Transverse colon (tissue), 4 donors: ENCODE data around the gene SSH2.

ENCODE experiments used
- EP300 ChIP-seq: sonication (generic); formaldehyde crosslinking; IDR thresholded peaks from one replicate; pipeline ENCODE4 v1.6.1; 2017; ENCODE audit warnings: antibody characterized with exemption, low read depth
- POLR2A ChIP-seq: fragments of 450-650 bp; IDR thresholded peaks from one replicate; pipeline ENCODE4 v1.6.1; 2016; ENCODE audit warnings: antibody characterized with exemption, mild to moderate bottlenecking, moderate library complexity
- POLR2AphosphoS5 ChIP-seq, 3 donors: sonication (generic); formaldehyde crosslinking; IDR thresholded peaks; one replicate each; pipeline ENCODE4 v1.6.1; 2016; ENCODE audit warnings: antibody characterized with exemption in 3 of 3
- TF ChIP-seq, protein P1 (sequence below), 5 experiments: fragments of 200-600 bp in 3 of 5; fragments of 450-650 bp in 2 of 5; sonication (generic) in 3 of 5; IDR thresholded peaks; 1 replicate in 2 of 5; 2 replicates in 3 of 5; pipeline ENCODE4 v1.5.1; 2016 to 2017; ENCODE audit warnings: antibody characterized with exemption in 5 of 5, inconsistent platforms in 3 of 5, mild to moderate bottlenecking in 2 of 5, moderate library complexity in 1 of 5

DNA sequence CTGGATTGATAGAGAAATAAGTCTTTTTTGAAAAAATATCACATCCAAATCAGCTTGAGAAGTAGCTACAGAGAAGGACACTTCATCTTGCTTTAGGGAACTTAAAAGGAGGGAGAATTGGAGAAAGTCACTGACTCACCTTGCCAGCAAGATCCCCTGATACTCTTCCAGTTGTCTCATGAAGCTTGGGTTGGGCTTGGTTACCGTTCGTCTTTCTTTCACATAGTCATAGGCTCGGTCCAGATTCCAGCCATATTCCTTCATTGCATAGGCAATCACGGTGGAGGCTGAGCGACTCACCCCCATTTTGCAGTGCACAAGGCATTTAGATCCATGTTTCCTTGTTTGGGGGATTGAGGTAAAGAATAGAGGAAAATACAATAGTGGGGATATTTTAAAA, 282.0 kb downstream of the SSH2 start:
- TF ChIP-seq POLR2AphosphoS5 (IDR thresholded peaks at IDR 0.05) (no peak), POLR2A (no peak), EP300 (no peak)
- TF ChIP-seq, protein P1, sequence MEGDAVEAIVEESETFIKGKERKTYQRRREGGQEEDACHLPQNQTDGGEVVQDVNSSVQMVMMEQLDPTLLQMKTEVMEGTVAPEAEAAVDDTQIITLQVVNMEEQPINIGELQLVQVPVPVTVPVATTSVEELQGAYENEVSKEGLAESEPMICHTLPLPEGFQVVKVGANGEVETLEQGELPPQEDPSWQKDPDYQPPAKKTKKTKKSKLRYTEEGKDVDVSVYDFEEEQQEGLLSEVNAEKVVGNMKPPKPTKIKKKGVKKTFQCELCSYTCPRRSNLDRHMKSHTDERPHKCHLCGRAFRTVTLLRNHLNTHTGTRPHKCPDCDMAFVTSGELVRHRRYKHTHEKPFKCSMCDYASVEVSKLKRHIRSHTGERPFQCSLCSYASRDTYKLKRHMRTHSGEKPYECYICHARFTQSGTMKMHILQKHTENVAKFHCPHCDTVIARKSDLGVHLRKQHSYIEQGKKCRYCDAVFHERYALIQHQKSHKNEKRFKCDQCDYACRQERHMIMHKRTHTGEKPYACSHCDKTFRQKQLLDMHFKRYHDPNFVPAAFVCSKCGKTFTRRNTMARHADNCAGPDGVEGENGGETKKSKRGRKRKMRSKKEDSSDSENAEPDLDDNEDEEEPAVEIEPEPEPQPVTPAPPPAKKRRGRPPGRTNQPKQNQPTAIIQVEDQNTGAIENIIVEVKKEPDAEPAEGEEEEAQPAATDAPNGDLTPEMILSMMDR (IDR thresholded peaks at IDR 0.05): no peak
